ENCODE results near the gene MKKS.

DNA sequence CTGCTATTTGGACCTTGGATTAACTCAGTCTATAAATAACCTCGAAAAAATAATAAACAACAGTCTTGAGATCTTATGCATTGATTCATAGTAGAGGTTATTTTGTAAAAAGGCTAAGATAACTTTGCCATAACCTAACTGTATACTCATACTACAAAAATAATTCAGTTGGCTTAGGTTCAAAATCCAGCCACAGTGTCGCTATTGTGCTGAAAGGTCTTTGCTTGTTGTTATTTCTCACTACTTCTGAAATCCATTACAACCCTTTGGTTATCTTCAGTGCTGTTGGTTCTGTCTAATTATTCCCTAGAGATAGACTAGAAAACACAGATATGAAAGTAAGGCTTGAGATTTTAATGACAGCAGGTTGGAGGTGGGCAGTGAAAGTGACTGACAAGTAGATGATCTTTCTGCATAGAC is 74.4 kb downstream of the MKKS start:
- no peak for TF ChIP-seq POLR2A (IDR thresholded peaks at IDR 0.05; ENCODE audit: low read length)
- TF ChIP-seq RAD21 (conservative IDR thresholded peaks at IDR 0.05 in 1 of 2, IDR thresholded peaks at IDR 0.05 in 1 of 2) = no peak
- no peak for TF ChIP-seq CHD2 (IDR thresholded peaks at IDR 0.05; ENCODE audit: low read length, partially characterized antibody)
- TF ChIP-seq, protein P1, sequence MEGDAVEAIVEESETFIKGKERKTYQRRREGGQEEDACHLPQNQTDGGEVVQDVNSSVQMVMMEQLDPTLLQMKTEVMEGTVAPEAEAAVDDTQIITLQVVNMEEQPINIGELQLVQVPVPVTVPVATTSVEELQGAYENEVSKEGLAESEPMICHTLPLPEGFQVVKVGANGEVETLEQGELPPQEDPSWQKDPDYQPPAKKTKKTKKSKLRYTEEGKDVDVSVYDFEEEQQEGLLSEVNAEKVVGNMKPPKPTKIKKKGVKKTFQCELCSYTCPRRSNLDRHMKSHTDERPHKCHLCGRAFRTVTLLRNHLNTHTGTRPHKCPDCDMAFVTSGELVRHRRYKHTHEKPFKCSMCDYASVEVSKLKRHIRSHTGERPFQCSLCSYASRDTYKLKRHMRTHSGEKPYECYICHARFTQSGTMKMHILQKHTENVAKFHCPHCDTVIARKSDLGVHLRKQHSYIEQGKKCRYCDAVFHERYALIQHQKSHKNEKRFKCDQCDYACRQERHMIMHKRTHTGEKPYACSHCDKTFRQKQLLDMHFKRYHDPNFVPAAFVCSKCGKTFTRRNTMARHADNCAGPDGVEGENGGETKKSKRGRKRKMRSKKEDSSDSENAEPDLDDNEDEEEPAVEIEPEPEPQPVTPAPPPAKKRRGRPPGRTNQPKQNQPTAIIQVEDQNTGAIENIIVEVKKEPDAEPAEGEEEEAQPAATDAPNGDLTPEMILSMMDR (IDR thresholded peaks at IDR 0.05) = no peak
- no peak for TF ChIP-seq SREBF2 (IDR thresholded peaks at IDR 0.05)
- TF ChIP-seq MAZ (IDR thresholded peaks at IDR 0.05; ENCODE audit: borderline replicate concordance, low read depth, low read length) = no peak
- TF ChIP-seq SMC3 (IDR thresholded peaks at IDR 0.05) = no peak
- TF ChIP-seq KDM1A (IDR thresholded peaks at IDR 0.05; ENCODE audit: low read depth) = no peak
- TF ChIP-seq, protein P2, sequence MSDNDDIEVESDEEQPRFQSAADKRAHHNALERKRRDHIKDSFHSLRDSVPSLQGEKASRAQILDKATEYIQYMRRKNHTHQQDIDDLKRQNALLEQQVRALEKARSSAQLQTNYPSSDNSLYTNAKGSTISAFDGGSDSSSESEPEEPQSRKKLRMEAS (IDR thresholded peaks at IDR 0.05) = no peak
- no peak for TF ChIP-seq EP300 (IDR thresholded peaks at IDR 0.05)
